Thymus (tissue), 11 donors: ENCODE measurements around the gene TRIM40. TPM values are rescaled to one million over a fixed set of nuclear protein-coding genes. Genes with fewer than 3 reads are reported as not detected.

Source experiments
- DNase-seq, 9 donors: peaks; one replicate each; pipeline ENCODE4 v3.0.0-alpha.2; 2013; ENCODE audit warnings: low spot score in 9 of 9, low read depth in 6 of 9, missing footprints in 1 of 9
- H3K27ac ChIP-seq, 2 donors: one replicate each; pipeline ENCODE4 v1.5.1; 2013; ENCODE audit warnings: control low read depth in 1 of 2, low read depth in 1 of 2, low read length in 1 of 2, mild to moderate bottlenecking in 1 of 2, moderate library complexity in 1 of 2
- H3K27me3 ChIP-seq, 2 donors: one replicate each; pipeline ENCODE4 v1.5.1; 2013; ENCODE audit warnings: low read length in 1 of 2; ENCODE audit not compliant: control insufficient read depth in 2 of 2, insufficient read depth in 1 of 2
- H3K36me3 ChIP-seq, 2 donors: one replicate each; pipeline ENCODE4 v1.5.1; 2013; ENCODE audit warnings: low read length in 1 of 2, mild to moderate bottlenecking in 1 of 2, moderate library complexity in 1 of 2; ENCODE audit not compliant: control insufficient read depth in 2 of 2, insufficient read depth in 2 of 2
- H3K4me1 ChIP-seq, 2 donors: one replicate each; pipeline ENCODE4 v1.5.1; 2013; ENCODE audit warnings: low read length in 2 of 2; ENCODE audit not compliant: control insufficient read depth in 2 of 2, insufficient read depth in 2 of 2
- H3K4me3 ChIP-seq, 2 donors: one replicate each; pipeline ENCODE4 v1.5.1; 2013; ENCODE audit warnings: low read length in 2 of 2, control low read depth in 1 of 2, mild to moderate bottlenecking in 1 of 2
- H3K9me3 ChIP-seq, 2 donors: one replicate each; pipeline ENCODE4 v1.5.1; 2013; ENCODE audit warnings: low read length in 1 of 2, mild to moderate bottlenecking in 1 of 2; ENCODE audit not compliant: control insufficient read depth in 2 of 2, insufficient read depth in 1 of 2
- WGBS: extraction: QIAGEN DNeasy Blood & Tissue Kit; methylation state at CpG from one replicate; pipeline ENCODE4 v1.1.7; 2013; 5-methylcytosine and 5-hydroxymethylcytosine counted together
- polyA plus RNA-seq: library from polyadenylated mRNA; stranded (reverse); fragments of 200-250 nt; gene quantifications from one replicate; pipeline ENCODE4 v1.2.3, GENCODE V29; 2013
- total RNA-seq: library from RNA; stranded (reverse); fragments of 120-200 nt; gene quantifications from one replicate; pipeline ENCODE4 v1.2.4, GENCODE V29; 2013
- donor health status: healthy.

Gene TRIM40
- total and polyA plus RNA-seq, 2 donors, result 0.09 to 0.16 TPM

DNA sequence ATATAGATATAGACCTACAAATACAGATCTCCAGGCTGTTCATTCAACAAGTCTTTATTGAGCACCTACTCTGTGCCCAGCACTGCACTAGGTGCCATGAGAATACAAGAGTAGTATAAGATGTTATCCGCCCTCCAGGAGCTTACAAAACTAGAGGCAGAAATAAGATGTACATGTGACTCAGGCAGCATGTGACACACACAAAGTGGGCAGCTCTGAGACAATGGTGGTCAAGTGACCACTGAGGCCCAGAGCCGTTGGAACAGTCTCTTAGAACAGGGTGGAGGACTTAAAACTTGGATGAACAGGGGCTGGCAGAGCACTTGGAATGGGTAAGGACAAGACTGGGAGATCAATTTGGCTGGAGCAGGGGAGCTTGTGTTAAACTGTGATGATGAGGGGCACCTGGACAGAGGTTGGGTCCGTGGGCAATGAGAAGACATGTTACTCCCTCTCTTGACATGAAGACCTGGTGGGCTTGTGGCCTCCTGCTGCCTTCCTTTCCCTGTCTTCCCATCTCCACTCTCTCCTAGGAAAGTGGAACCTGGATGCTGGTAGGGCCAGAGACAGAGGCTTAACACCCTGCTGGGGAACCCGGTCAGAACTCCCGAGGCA, 48.6 kb downstream of the TRIM40 start:
- 96% methylated on average over 5 of the region's 5 CpGs for WGBS
- DNase-seq, result no peak
- Histone ChIP-seq H3K4me1 (no peaks in the 10 kb centered on the region), H3K4me3 (no peak overlapping the region), H3K9me3 (peaks cover 0 to 9% of the 10 kb centered on the region in 2 donors), H3K36me3 (peaks cover 39 to 45% of the 10 kb centered on the region in 2 donors), H3K27ac (no peak overlapping the region), H3K27me3 (no peaks in the 10 kb centered on the region)

DNA sequence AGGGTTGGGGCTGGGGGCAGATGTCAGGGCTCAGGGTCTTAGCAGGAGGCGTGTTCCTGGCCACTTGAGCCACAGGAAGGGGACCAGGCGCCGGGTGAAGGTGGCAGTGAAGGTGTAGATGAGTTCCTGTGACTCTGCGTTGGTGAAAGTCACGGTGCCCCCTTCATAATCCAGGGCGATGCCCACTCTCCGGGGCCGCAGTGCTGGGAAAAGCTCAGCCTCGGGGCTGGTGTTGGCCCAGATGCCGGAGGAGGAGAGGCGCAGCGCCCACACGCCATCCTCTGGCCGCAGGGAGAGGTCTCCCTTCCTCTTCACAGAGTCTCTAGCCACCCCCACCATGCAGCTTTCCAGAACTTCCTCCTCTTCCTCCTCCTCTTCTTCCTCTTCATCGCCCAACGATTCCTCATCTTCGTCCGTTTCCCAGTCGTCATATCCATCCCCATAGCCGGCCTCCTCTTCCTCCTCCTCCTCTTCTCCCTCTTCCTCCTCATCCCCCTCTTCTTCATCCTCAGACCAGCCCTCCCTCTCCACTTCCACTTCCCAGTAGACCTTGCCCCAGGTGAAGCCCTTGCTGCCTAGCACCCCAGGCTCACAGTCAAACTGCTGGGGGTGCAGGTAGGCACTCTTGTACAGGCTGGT, 50.0 kb downstream of the TRIM40 start:
- Histone ChIP-seq H3K36me3 (peaks cover 53 to 59% of the 10 kb centered on the region in 2 donors), H3K27me3 (no peaks in the 10 kb centered on the region), H3K27ac (no peak overlapping the region), H3K4me1 (no peaks in the 10 kb centered on the region), H3K9me3 (peaks cover 0 to 9% of the 10 kb centered on the region in 2 donors), H3K4me3 (no peak overlapping the region)
- WGBS, result 98% methylated on average over 20 of the region's 20 CpGs
- no peak for DNase-seq

DNA sequence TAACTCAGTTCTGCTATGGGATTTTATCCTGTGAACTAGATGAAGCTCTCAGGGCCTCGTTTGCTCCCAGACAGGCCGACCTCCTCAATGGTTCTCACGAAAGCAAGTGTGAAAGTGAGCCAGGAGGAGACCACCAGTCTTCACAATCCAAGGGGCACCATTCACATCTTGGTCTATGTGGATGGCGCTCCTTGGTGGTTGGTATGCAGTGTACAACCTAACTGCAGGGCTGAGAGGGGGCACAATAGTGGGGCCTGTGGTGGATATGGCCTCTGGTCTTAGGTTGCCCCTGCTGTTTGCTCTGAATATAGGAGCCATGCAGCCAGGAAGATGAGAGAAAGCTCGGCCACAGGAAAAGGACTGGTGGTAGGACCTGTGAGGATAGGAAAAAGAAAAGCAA, 52.6 kb downstream of the TRIM40 start:
- Histone ChIP-seq H3K27me3 (no peaks in the 10 kb centered on the region), H3K9me3 (no peaks in the 10 kb centered on the region), H3K4me3 (no peak overlapping the region), H3K36me3 (peaks cover 67% of the 10 kb centered on the region in 2 donors), H3K4me1 (no peaks in the 10 kb centered on the region), H3K27ac (no peak overlapping the region)
- WGBS, result 98% methylated on average over 5 of the region's 5 CpGs
- no peak for DNase-seq

DNA sequence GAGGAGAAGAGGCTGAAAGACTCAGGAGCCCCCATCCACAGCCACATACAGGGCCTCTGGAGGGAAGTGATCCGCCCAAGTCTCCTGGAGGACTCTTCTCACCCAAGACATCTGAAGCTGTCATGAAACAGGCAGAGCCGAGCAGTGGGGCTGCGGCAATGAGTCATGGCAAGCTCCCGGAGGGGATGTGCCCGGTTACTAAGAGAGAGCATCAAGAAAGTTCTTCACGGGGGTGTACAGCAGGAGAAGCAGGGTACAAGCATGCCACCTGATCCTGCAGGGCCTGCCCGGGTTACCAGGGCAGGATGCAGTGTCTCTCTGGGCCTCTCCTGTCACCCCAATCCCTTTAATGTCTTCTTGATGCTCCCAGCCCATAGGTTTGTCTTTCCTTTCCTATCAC, 56.1 kb downstream of the TRIM40 start:
- Histone ChIP-seq H3K4me1 (no peaks in the 10 kb centered on the region), H3K27ac (no peak overlapping the region), H3K27me3 (no peaks in the 10 kb centered on the region), H3K36me3 (peaks cover 63 to 68% of the 10 kb centered on the region in 2 donors), H3K4me3 (no peak overlapping the region), H3K9me3 (no peaks in the 10 kb centered on the region)
- DNase-seq, result no peak
- 99% methylated on average over 7 of the region's 7 CpGs for WGBS

DNA sequence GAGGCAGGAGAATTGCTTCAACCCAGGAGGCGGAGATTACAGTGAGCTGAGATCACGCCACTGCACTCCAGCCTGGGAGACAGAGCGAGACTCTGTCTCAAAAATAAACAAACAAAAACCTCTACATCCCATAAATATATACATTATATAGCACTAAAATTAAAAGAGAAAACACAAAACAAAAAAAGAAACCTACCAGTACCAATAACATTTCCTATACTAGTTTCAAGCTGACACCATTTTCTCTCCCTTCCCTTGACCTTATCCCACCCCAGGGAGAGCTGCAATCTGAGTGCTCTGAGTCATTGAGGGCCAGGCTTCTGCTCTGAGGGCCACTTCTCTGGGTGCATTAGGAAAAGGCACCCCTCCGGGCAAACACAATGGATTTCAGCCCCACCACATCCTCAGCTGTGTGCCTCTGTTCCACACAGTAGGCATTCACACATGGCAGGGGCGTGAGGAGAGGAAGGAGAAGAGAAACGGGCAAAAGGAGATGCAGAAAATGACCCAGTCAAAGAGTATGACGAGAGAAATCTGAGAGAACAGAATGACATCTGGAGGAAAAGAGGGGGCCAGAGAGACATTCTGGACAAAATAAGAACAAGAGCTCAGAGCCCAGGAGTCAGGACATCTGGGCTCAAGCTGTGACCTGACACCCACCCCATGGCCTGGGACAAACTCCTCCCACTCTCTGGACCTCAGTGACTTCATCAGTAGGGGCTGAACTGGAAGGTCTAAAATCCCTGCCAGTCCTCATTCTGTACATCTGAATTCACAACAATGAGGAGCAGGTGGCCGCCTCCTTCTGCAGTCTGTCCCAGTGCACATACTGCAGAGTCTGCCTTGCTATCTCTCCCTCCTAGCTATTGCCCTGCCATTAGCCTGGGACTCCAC, 59.1 kb downstream of the TRIM40 start:
- no peaks in the 10 kb centered on the region for H3K4me1 ChIP-seq
- H3K27ac ChIP-seq, result no peak overlapping the region
- H3K9me3 ChIP-seq, result no peaks in the 10 kb centered on the region
- no peak overlapping the region for H3K4me3 ChIP-seq
- 95% methylated on average over 8 of the region's 8 CpGs for WGBS
- no peak for DNase-seq
- no peaks in the 10 kb centered on the region for H3K27me3 ChIP-seq
- H3K36me3 ChIP-seq, result peaks cover 61 to 66% of the 10 kb centered on the region in 2 donors

DNA sequence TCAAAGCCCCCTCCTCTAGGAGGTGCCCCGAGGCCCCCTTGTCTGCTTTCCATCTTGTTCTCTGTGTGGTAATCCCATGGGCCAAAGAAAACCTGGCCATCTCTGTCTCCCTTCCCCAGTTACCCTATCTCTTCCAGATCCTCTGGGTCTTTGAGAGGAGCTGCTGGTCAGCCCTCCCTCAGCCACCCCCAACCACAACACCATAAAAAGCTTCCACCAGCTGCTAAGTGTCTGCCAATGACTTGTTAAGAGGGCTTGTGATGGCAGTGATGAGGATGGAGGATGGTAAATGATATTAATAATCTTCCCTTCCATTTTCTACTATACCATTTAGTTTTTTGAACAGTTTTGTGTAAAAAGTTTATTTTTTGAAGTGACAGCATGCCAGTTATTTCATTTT, 60.0 kb downstream of the TRIM40 start:
- Histone ChIP-seq H3K27me3 (no peaks in the 10 kb centered on the region), H3K36me3 (peaks cover 60 to 64% of the 10 kb centered on the region in 2 donors), H3K27ac (no peak overlapping the region), H3K4me1 (peaks cover 0 to 2% of the 10 kb centered on the region in 2 donors), H3K9me3 (no peaks in the 10 kb centered on the region), H3K4me3 (no peak overlapping the region)
- 100% methylated on average over 1 of the region's 1 CpG for WGBS
- no peak for DNase-seq

DNA sequence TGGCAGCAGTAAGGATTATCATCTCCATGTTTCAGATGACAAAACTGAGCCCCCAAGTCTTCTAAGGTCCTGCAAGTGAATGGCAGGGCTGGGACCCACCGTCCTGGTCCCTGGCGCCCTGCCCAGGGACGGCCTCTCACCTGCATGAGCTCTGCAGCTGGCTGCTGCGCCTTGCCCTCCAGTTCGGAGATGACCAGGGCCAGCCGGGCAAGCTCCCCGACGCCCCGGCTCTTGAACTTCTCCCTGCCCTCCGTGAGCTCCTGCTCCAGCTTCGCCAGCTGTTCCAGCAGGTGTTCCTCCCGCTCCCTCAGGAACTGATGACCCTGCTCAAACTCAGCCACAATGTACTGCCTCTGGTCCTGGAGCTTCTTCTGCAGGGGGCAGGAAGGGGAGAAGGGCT, 60.4 kb downstream of the TRIM40 start:
- 98% methylated on average over 12 of the region's 12 CpGs for WGBS
- Histone ChIP-seq H3K4me1 (peaks cover 0 to 2% of the 10 kb centered on the region in 2 donors), H3K27me3 (no peaks in the 10 kb centered on the region), H3K27ac (no peak overlapping the region), H3K9me3 (no peaks in the 10 kb centered on the region), H3K36me3 (peaks cover 57 to 59% of the 10 kb centered on the region in 2 donors), H3K4me3 (no peak overlapping the region)
- no peak for DNase-seq
